Adrenal gland (tissue), 12 donors: ENCODE results near the gene DARS1. TPM values are rescaled to one million over a fixed set of nuclear protein-coding genes. Genes with fewer than 3 reads are reported as not detected.

Source experiments
- DNase-seq, 7 donors: peaks; one replicate each; pipeline ENCODE4 v3.0.0-alpha.2; 2019 to 2020
- H3K27ac ChIP-seq, 5 donors: fragments of 200-600 bp; sonication (generic) in 4 of 5; 1 replicate in 3 of 5; 2 replicates in 2 of 5; pipeline versions ENCODE4 v1.5.1 to v1.8.0; 2016 to 2020; ENCODE audit warnings: mild to moderate bottlenecking in 1 of 5
- H3K27me3 ChIP-seq: fragments of 200-600 bp; 2 replicates; pipeline ENCODE4 v1.8.0; 2021
- H3K36me3 ChIP-seq, 2 donors: fragments of 200-600 bp; replicated peaks in 1 of 2; 1 replicate in 1 of 2; 2 replicates in 1 of 2; pipeline versions ENCODE4 v1.5.1 to v1.8.0; 2018 to 2022
- H3K4me1 ChIP-seq, 2 donors: fragments of 200-600 bp; replicated peaks in 1 of 2; 1 replicate in 1 of 2; 2 replicates in 1 of 2; pipeline versions ENCODE4 v1.5.1 to v1.8.0; 2018 to 2021
- H3K4me3 ChIP-seq, 4 donors: fragments of 200-600 bp; sonication (generic) in 3 of 4; one replicate each; pipeline ENCODE4 v1.5.1; 2016 to 2018
- H3K9me3 ChIP-seq, 3 donors: fragments of 200-600 bp; sonication (generic) in 1 of 3; replicated peaks in 1 of 3; 1 replicate in 2 of 3; 2 replicates in 1 of 3; pipeline versions ENCODE4 v1.5.1 to v1.8.0; 2016 to 2021
- CTCF ChIP-seq, 6 experiments: fragments of 450-650 bp in 4 of 6; fragments of 200-600 bp in 2 of 6; sonication (generic) in 1 of 6; IDR thresholded peaks; 1 replicate in 5 of 6; 2 replicates in 1 of 6; pipeline versions ENCODE4 v1.5.1 to v1.8.0; 2016 to 2021; ENCODE audit warnings: antibody characterized with exemption in 6 of 6, mild to moderate bottlenecking in 2 of 6, moderate library complexity in 1 of 6
- POLR2A ChIP-seq, 2 donors: fragments of 450-650 bp; IDR thresholded peaks; one replicate each; pipeline ENCODE4 v1.6.1; 2017; ENCODE audit warnings: antibody characterized with exemption in 2 of 2, mild to moderate bottlenecking in 2 of 2, moderate library complexity in 1 of 2
- WGBS, 4 donors: extraction: QIAGEN DNeasy Blood & Tissue Kit in 2 of 4; methylation state at CpG; one replicate each; pipeline versions ENCODE4 v1.1.5 to v1.1.7; 2013 to 2017; 5-methylcytosine and 5-hydroxymethylcytosine counted together
- intact Hi-C, 2 donors: fragments of 100-400 bp; cut with DNase I; formaldehyde crosslinking; loops; one replicate each; pipeline versions ENCODE4 v1.14.1 to v1.15.0; 2022 to 2023
- polyA plus RNA-seq, 3 donors: library from polyadenylated mRNA; stranded (reverse); fragments of 200-250 nt in 2 of 3; fragments of 350-450 nt in 1 of 3; fragmentation: Illumina TruSeq in 1 of 3; extraction: RNeasy Lipid Tissue Mini Kit (QIAGEN cat#74804) in 1 of 3; gene quantifications; one replicate each; pipeline ENCODE4 v1.2.3, GENCODE V29; 2013 to 2014
- total RNA-seq, 9 donors: library from RNA; depleted of rRNA in 4 of 9; stranded (reverse); fragments of >200 nt in 4 of 9; fragments of 120-200 nt in 1 of 9; fragmentation: NEBNext Ultra II Directional in 1 of 9; extraction: Animal tissue kit (Norgen Biotek cat#: 25700) in 1 of 9; gene quantifications; one replicate each; pipeline versions ENCODE4 v1.1.0 to v1.2.4, GENCODE V29; 2013 to 2023
- donor health status: healthy with polysubstance abuse.
- donor health status: Bipolar disorder and iron deficiency.
- donor health status: DM: yes; HTN: yes; CAD: no.
- donor health status: DM: no; HTN: no; CAD: no.
- donor health status: DM: no; HTN: no; CAD: no.
- donor health status: DM: yes; HTN: yes; CAD: no.

DARS1 gene
- total and polyA plus RNA-seq, 12 donors = 50.6 to 159 (median 82.9) TPM

- Histone ChIP-seq H3K4me3 (peak overlapping the region in 1 of 4 donors; percentile 79), H3K36me3 (no peaks in the 10 kb centered on the region), H3K27ac (no peak overlapping the region), H3K27me3 (no peaks in the 10 kb centered on the region), H3K4me1 (peaks cover 8 to 16% of the 10 kb centered on the region in 2 donors), H3K9me3 (no peaks in the 10 kb centered on the region)
- intact Hi-C loops = no loop called here
- 84 to 89% (median 88%) methylated on average over 19 of the region's 19 CpGs for WGBS, 4 donors
- TF ChIP-seq POLR2A (IDR thresholded peaks at IDR 0.05) (no peak), CTCF (IDR thresholded peaks at IDR 0.05) (no peak)
- no peak for DNase-seq
Measured at GRCh38 chr2:135874777-135875365, 110.6 kb downstream of the DARS1 start.

- no peak for TF ChIP-seq CTCF (IDR thresholded peaks at IDR 0.05)
- peaks cover 6 to 14% of the 10 kb centered on the region in 2 donors for H3K4me1 ChIP-seq
- 86 to 100% (median 95%) methylated on average over 1 of the region's 1 CpG; no CpG with 5 or more reads in 1 of the 4 donors for WGBS, 4 donors
- no peaks in the 10 kb centered on the region for H3K9me3 ChIP-seq
- no peak for DNase-seq
- H3K27me3 ChIP-seq = no peaks in the 10 kb centered on the region
- H3K36me3 ChIP-seq = peaks cover 0 to 12% of the 10 kb centered on the region in 2 donors
- no peak overlapping the region for H3K27ac ChIP-seq
- intact Hi-C loops = no loop called here
- no peak overlapping the region for H3K4me3 ChIP-seq
Measured at GRCh38 chr2:135870571-135870970, 114.9 kb downstream of the DARS1 start.

GRCh38 chr2:135863233-135863632, 122.2 kb downstream of the DARS1 start:
- peaks cover 0 to 27% of the 10 kb centered on the region in 2 donors for H3K36me3 ChIP-seq
- no peak for DNase-seq
- intact Hi-C loops = no loop called here
- H3K27ac ChIP-seq = no peak overlapping the region
- no peak overlapping the region for H3K4me3 ChIP-seq
- H3K9me3 ChIP-seq = no peaks in the 10 kb centered on the region
- no peaks in the 10 kb centered on the region for H3K27me3 ChIP-seq
- TF ChIP-seq POLR2A (IDR thresholded peaks at IDR 0.05) (no peak), CTCF (IDR thresholded peaks at IDR 0.05) (no peak)
- WGBS, 4 donors = 86 to 89% (median 88%) methylated on average over 6 of the region's 6 CpGs
- no peaks in the 10 kb centered on the region for H3K4me1 ChIP-seq

- Histone ChIP-seq H3K4me1 (no peaks in the 10 kb centered on the region), H3K27me3 (no peaks in the 10 kb centered on the region), H3K9me3 (no peaks in the 10 kb centered on the region), H3K27ac (no peak overlapping the region), H3K4me3 (no peak overlapping the region), H3K36me3 (peaks cover 0 to 28% of the 10 kb centered on the region in 2 donors)
- intact Hi-C loops = no loop called here
- 83 to 90% (median 88%) methylated on average over 4 of the region's 4 CpGs for WGBS, 4 donors
- TF ChIP-seq POLR2A (IDR thresholded peaks at IDR 0.05) (no peak), CTCF (IDR thresholded peaks at IDR 0.05) (no peak)
- DNase-seq = no peak
Measured at GRCh38 chr2:135862718-135863117, 122.7 kb downstream of the DARS1 start.

Other genes with a start within 250 kb of the DARS1 start
- 100 to 1,000 TPM in 5 of 9 donors, 10 to 100 TPM in 4; 50.0 to 135 (median 105) TPM for gene UBXN4, start 243.8 kb downstream of the DARS1 start, total RNA-seq
- gene UBXN4, start 243.8 kb downstream of the DARS1 start, polyA plus RNA-seq = 100 to 1,000 TPM in 1 of 3 donors, 10 to 100 TPM in 2; 51.5 to 145 (median 53.9) TPM
- gene LCT, start 148.4 kb downstream of the DARS1 start, total RNA-seq = under 1 TPM in 2 of 9 donors, not detected in 7; 0.17 to 0.69 TPM
- not detected for gene LCT, start 148.4 kb downstream of the DARS1 start, polyA plus RNA-seq
- 10 to 100 TPM in 5 of 9 donors, 1 to 10 TPM in 4; 3.6 to 18.9 (median 10.4) TPM for gene MCM6, start 109.2 kb downstream of the DARS1 start, total RNA-seq
- gene MCM6, start 109.2 kb downstream of the DARS1 start, polyA plus RNA-seq = 10 to 100 TPM in 1 of 3 donors, 1 to 10 TPM in 2; 3.4 to 11.5 (median 3.7) TPM
- 100 to 1,000 TPM in 2 of 9 donors, 10 to 100 TPM in 7; 21.9 to 344 (median 72.8) TPM for gene CXCR4, start 132.5 kb upstream of the DARS1 start, total RNA-seq
- 100 to 1,000 TPM in 1 of 3 donors, 10 to 100 TPM in 2; 34.3 to 186 (median 84.3) TPM for gene CXCR4, start 132.5 kb upstream of the DARS1 start, polyA plus RNA-seq